ENCODE measurements around the gene FAM222A.

Gene FAM222A

GRCh38 chr12:109758426-109759420 is 45.1 kb downstream of the FAM222A start:
- DNase-seq (ENCODE audit: low read depth in 1 of 2, low spot score in 1 of 2) = no peak

DNA sequence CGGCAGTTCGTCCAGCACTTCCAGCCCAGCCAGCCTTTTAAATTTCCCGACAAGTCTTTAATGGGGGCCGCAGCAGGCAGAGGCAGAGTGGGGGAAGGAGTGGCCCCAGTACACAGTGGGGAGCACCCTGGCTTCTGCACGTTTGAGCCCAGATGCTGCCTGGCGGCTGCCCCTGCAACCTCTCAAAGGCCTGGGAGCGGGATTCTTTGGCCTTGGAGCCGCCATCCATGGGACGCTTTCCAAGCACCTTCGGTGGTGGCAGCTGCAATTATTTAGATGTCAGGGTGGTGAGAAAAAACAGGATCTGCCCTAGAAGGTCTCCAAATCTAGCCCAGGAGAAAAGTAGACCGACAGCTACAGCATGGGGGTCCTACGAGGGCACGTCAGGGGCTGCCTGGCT is 46.0 kb downstream of the FAM222A start:
- DNase-seq (ENCODE audit: low read depth in 1 of 2, low spot score in 1 of 2) = no peak

DNA sequence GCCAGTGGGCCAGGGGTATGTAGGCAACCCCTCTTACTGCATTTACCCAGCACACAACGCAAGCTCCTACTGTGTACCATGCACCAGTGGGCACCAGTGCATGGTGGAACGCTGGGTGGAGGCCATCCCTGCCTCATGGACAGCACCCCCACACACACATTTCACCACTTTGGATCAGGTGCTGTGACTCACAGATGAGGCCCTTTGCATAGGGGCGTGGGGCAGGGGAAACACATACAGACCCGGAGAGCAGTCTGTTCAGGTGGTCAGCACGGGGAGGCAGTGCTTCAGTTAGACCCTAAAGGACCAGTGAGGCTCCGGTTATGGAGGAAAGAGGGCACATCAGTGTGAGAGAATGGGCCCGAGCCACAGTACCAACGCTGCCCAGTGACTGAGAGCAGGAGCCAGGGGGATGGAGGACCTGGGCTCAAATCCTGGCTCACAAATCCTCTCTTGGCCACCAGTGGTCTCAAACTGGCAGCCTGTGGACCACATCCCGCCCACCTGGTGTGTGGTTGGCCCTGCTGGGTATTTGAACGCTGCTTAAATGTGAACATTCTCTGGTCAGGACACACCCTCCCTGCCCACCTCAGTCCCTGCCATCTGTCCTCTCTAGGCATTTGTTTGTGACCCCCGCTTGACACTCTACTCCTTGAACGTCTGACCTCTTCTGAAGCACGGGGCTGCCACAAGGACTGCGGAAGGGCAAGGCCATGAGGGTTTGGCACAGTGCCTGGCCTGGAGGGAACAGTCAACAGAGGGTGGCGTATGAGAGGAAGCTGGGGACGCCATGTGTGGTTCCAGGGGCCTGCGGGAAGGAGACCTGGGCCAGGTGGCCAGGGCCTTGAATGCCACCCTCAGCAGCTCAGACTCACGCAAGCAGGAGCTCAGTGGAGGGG is 46.7 kb downstream of the FAM222A start:
- DNase-seq (ENCODE audit: low read depth in 1 of 2, low spot score in 1 of 2) = no peak

DNA sequence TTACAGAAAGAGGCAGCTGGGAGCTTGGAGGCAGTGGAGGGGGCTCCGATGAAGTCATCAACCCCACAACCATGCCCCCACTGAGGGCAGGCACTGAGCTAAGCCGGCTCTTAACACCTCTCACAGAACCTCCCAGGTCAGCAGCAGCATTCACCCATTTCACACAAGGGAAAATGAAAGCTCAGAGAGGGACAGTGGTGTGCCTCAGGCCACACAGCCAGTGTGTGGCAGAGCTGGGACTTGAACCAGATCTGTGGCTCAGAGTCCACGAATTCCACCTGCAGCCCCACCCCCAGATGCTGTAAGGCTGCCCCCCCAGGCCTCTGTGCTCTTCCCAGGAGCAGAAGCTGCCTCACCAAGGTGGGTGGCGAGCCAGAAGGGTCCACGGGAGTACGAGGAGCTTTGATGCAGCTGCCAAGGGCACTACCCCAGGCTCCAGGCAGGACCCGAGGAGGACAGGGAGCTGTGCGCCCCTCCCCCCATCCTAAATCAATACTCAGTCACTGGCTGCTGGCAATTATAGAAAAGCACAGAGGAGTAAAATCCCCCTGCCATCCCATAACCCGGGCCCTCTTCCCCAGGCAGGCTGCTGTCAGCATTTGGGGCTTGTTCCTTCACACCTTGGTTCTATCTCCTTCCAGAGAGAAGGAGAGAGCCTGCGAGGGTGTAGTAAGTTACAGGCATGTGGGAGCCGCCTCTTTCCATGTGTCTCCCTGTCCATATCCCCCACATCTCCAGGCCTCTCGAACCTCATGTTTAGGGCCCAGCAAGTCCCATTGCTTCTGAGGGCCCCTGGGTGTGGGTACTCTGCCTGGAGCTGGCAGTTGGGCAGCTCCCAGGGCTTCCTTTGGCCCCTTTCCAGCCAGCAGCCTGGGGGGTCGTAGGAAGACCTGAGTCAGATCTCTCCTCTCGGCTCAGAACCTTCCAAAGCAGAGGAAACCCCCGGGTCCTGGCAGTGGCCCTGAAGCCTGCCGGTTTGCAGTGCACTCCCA is 47.6 kb downstream of the FAM222A start:
- DNase-seq (ENCODE audit: low read depth in 1 of 2, low spot score in 1 of 2) = no peak

GRCh38 chr12:109762071-109762672 is 48.5 kb downstream of the FAM222A start:
- no peak for DNase-seq (ENCODE audit: low read depth in 1 of 2, low spot score in 1 of 2)

GRCh38 chr12:109762673-109763191 is 49.1 kb downstream of the FAM222A start:
- DNase-seq (ENCODE audit: low read depth in 1 of 2, low spot score in 1 of 2) = no peak

GRCh38 chr12:109763201-109763841 is 49.7 kb downstream of the FAM222A start:
- DNase-seq (ENCODE audit: low read depth in 1 of 2, low spot score in 1 of 2) = no peak

- no peak for DNase-seq (ENCODE audit: low read depth in 1 of 2, low spot score in 1 of 2)
Observed at GRCh38 chr12:109764123-109764522, 50.5 kb downstream of the FAM222A start.

- DNase-seq (ENCODE audit: low read depth in 1 of 2, low spot score in 1 of 2) = no peak
Observed at GRCh38 chr12:109764776-109765445, 51.3 kb downstream of the FAM222A start.

DNA sequence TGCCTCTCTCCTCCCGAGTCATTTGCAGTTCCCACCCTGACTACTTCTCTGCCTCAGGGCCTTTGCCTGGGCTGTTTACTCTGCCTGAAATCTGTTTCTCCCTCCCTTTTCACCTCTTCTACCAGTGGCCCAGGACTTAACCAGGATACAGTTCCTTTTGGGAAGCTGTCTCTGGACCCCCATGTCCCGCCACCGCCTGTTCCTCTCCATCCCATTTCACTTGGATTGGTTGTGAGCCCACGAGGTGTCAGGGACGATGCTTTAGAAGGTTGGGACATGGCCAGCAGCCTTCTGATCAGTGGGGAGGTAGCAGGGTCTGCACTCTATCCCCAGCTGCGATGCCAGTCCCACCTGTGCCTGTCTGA is 51.8 kb downstream of the FAM222A start:
- no peak for DNase-seq (ENCODE audit: low read depth in 1 of 2, low spot score in 1 of 2)

DNA sequence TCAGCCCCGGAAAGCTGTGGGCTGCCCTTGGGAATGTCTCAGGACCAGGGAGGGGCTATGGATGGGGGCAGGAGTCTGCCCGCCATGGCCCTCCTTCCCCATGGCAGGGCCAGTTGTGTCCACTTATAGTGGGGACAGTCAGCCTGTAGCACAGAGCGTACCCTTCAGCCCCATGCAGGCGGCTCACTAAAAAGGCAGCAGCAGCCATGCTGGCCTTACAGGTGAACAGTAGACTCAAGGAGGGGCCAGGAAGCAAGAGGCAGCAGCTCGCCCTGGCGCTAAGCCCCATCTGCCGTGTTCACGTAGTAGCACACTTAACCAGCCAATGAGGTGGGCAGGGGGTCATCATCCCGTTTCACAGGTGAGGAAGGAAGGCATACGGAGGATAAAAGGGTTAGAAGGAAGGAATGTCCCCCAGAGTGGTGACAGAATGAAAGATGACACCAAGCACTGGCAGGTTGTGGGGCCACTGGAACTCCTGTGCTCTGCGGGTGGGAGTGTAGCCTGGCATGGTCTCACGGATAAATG is 52.7 kb downstream of the FAM222A start:
- DNase-seq (ENCODE audit: low read depth in 1 of 2, low spot score in 1 of 2) = no peak

- DNase-seq (ENCODE audit: low read depth in 1 of 2, low spot score in 1 of 2) = no peak
Observed at GRCh38 chr12:109767456-109767855, 53.8 kb downstream of the FAM222A start.

GRCh38 chr12:109767991-109768900 is 54.6 kb downstream of the FAM222A start:
- no peak for DNase-seq (ENCODE audit: low read depth in 1 of 2, low spot score in 1 of 2)

- no peak for DNase-seq (ENCODE audit: low read depth in 1 of 2, low spot score in 1 of 2)
Observed at GRCh38 chr12:109768901-109769670, 55.5 kb downstream of the FAM222A start.

- no peak for DNase-seq (ENCODE audit: low read depth in 1 of 2, low spot score in 1 of 2)
Observed at GRCh38 chr12:109770104-109770860, 56.7 kb downstream of the FAM222A start.

Measured in stimulated activated CD4-positive, alpha-beta T cell treated with anti-CD3 and anti-CD28 coated beads, Interleukin-15, amount 100 ng/mL, for 1 hour (primary cell).